ENCODE data around the gene COMTD1. TPM values are rescaled to one million over a fixed set of nuclear protein-coding genes. Genes with fewer than 3 reads are reported as not detected.
A peak's percentile ranks its signal among the peaks of the same experiment; 100 is the strongest.
"Not testable (repeated sequence)": the region's sequence is repeated elsewhere in the genome, so short reads cannot be mapped to it uniquely, and the experiment has no call there.

Gene COMTD1
- total RNA-seq, 4 donors from 2014 or later = 32.4 to 69.8 (median 46.7) TPM

DNA sequence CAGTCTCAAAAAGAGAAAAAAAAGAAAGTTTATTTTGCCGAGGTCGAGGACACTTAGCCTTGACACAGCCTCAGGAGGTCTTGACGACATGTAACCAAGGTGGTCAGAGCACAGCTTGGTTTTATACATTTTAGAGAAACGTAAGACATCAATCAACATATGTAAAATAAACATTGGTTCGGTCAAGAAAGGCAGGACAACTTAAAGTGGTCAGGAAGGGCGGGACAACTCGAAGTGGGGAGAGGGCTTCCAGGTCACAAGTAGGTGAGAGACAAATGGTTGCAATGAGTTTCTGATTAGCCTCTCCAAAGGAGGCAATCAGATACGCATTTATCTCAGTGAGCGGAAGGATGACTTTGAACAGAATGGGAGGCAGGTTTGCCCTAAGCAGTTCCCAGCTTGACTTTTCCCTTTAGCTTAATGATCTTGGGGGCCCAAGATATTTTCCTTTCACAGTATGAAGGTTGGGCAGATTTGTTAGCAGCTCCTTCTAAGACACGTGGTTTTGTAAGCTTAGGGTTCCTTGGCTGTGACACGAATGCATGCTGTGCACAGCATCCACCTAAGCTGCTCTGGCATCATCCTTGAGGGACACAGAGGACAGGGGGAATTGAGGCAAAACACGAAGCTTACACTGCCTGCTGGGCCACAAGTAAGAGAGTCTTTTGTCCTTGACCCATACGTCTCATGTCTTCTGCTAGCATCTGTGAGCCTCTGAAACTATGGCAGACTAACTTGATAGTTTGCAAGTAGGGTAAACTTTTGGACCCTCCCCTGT lies 28.5 kb downstream of the COMTD1 start:
- 70% methylated on average over 13 of the region's 13 CpGs for WGBS
- Histone ChIP-seq H3K36me3 (peaks cover 2% of the 10 kb centered on the region), H3K9me3 (no peaks in the 10 kb centered on the region), H3K4me3 (no peak overlapping the region), H3K27ac (peak overlapping the region; percentile 89), H3K27me3 (no peaks in the 10 kb centered on the region), H3K4me1 (peaks cover 81% of the 10 kb centered on the region)
- peak in 1 of 2 donors; percentile 18 for DNase-seq (ENCODE audit: low spot score in 2 of 2)
- TF ChIP-seq EP300 (IDR thresholded peaks at IDR 0.05) = no peak
- TF ChIP-seq, protein P1, sequence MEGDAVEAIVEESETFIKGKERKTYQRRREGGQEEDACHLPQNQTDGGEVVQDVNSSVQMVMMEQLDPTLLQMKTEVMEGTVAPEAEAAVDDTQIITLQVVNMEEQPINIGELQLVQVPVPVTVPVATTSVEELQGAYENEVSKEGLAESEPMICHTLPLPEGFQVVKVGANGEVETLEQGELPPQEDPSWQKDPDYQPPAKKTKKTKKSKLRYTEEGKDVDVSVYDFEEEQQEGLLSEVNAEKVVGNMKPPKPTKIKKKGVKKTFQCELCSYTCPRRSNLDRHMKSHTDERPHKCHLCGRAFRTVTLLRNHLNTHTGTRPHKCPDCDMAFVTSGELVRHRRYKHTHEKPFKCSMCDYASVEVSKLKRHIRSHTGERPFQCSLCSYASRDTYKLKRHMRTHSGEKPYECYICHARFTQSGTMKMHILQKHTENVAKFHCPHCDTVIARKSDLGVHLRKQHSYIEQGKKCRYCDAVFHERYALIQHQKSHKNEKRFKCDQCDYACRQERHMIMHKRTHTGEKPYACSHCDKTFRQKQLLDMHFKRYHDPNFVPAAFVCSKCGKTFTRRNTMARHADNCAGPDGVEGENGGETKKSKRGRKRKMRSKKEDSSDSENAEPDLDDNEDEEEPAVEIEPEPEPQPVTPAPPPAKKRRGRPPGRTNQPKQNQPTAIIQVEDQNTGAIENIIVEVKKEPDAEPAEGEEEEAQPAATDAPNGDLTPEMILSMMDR (IDR thresholded peaks at IDR 0.05) = no peak

DNA sequence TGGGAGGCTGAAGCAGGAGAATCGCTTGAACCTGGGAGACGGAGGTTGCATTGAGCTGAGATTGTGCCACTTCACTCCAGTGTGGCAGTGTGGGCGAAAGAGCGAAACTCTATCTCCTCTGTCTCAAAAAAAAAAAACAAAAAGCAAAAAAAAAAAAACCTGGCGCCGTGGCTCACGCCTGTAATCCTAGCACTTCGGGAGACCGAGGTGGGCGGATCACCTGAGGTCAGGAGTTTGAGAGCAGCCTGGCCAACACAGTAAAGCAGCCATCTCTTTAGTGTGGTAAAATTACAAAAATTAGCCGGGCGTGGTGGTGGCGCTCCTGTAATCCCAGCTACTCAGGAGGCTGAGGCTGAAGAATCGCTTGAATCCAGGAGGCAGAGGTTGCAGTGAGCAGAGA lies 29.1 kb downstream of the COMTD1 start:
- 81% methylated on average over 14 of the region's 14 CpGs for WGBS
- Histone ChIP-seq H3K4me1 (peaks cover 79% of the 10 kb centered on the region), H3K27ac (peak overlapping the region; percentile 89)
- H3K9me3 ChIP-seq, H3K27me3 ChIP-seq, H3K4me3 ChIP-seq, H3K36me3 ChIP-seq: not testable (repeated sequence)
- DNase-seq (ENCODE audit: low spot score in 2 of 2) = peak in 1 of 2 donors; percentile 18

DNA sequence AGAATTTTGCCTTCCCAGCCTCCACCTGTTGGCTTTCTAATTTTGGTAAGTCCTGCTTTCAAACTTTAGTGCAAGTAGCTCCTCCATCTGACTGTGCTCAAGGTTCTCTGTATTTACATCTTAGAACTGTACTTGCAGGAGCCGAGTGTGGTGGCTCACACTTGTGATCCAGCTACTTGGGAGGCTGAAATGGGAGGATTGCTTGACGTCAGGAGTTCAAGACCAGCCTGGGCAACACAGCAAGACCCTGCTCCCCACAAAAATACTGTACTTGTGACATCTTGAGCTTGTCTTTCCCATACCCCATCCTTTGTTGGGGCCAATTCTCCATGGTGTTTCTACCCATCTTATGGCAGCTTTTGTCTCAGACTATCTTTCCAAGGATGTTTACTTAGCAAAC lies 29.8 kb downstream of the COMTD1 start:
- Histone ChIP-seq H3K27ac (peak overlapping the region; percentile 89), H3K9me3 (no peaks in the 10 kb centered on the region), H3K36me3 (no peaks in the 10 kb centered on the region), H3K27me3 (no peaks in the 10 kb centered on the region), H3K4me3 (no peak overlapping the region), H3K4me1 (peaks cover 77% of the 10 kb centered on the region)
- DNase-seq (ENCODE audit: low spot score in 2 of 2) = peak in 1 of 2 donors; percentile 31
- TF ChIP-seq POLR2A (IDR thresholded peaks at IDR 0.05) = no peak
- TF ChIP-seq, protein P1 (IDR thresholded peaks at IDR 0.05) = no peak
- TF ChIP-seq EP300 (IDR thresholded peaks at IDR 0.05) = no peak
- TF ChIP-seq POLR2AphosphoS5 (IDR thresholded peaks at IDR 0.05) = no peak
- 85% methylated on average over 2 of the region's 2 CpGs for WGBS

DNA sequence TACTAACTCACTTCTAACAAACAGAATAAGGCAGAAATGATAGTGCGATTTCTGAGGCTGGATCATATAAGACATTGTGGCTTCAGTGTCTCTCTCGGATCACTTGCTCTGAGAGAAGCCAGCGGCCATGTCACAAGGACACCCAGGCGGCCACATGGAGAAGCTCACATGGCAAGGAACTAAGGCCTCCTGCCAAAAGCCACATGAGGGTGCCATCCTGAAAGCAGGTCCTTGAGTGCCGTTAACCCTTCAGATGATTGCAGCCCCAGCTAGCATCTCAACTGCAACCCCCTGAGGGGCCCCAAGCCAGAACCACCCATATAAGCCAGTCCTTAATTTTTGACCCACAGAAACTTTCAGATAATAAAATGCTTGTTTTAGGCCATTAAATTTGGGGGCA lies 32.0 kb downstream of the COMTD1 start:
- H3K27me3 ChIP-seq = no peaks in the 10 kb centered on the region
- no peak overlapping the region for H3K4me3 ChIP-seq
- H3K4me1 ChIP-seq = peaks cover 64% of the 10 kb centered on the region
- peak in 1 of 2 donors; percentile 46 for DNase-seq (ENCODE audit: low spot score in 2 of 2)
- H3K9me3 ChIP-seq = no peaks in the 10 kb centered on the region
- 86% methylated on average over 5 of the region's 5 CpGs for WGBS
- no peaks in the 10 kb centered on the region for H3K36me3 ChIP-seq
- peak overlapping the region; percentile 78 for H3K27ac ChIP-seq
- TF ChIP-seq EP300 (IDR thresholded peaks at IDR 0.05) (no peak), POLR2A (IDR thresholded peaks at IDR 0.05) (no peak), POLR2AphosphoS5 (IDR thresholded peaks at IDR 0.05) (no peak)
- TF ChIP-seq, protein P1 (IDR thresholded peaks at IDR 0.05) = no peak

DNA sequence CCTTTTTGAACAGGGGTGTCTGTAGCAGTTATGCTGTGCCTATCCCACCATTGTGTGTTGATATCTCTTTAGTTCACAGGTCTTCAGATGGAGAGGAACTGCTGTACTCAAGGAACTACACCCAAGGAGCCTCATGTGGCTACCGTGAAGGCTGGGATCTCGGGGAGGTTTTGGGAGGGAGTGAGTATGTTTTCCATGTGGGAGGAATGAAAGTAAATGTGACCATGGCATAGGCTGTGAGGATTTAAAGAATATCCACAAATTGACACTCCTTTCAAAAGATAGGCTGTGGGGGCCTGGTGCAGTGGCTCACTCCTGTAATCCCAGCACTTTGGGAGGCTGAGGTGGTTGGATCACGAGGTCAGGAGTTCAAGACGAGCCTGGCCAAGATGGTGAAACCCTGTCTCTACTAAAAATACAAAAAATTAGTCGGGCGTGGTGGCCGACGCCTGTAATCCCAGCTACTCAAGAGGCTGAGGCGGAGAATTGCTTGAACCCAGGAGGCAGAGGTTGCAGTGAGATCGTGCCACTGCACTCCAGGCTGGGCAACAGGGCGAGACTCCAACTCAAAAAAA lies 32.6 kb downstream of the COMTD1 start:
- H3K36me3 ChIP-seq, H3K9me3 ChIP-seq, H3K27me3 ChIP-seq, H3K4me3 ChIP-seq: not testable (repeated sequence)
- Histone ChIP-seq H3K27ac (peak overlapping the region; percentile 78), H3K4me1 (peaks cover 60% of the 10 kb centered on the region)
- 60% methylated on average over 11 of the region's 11 CpGs for WGBS
- peak in 1 of 2 donors; percentile 44 for DNase-seq (ENCODE audit: low spot score in 2 of 2)

DNA sequence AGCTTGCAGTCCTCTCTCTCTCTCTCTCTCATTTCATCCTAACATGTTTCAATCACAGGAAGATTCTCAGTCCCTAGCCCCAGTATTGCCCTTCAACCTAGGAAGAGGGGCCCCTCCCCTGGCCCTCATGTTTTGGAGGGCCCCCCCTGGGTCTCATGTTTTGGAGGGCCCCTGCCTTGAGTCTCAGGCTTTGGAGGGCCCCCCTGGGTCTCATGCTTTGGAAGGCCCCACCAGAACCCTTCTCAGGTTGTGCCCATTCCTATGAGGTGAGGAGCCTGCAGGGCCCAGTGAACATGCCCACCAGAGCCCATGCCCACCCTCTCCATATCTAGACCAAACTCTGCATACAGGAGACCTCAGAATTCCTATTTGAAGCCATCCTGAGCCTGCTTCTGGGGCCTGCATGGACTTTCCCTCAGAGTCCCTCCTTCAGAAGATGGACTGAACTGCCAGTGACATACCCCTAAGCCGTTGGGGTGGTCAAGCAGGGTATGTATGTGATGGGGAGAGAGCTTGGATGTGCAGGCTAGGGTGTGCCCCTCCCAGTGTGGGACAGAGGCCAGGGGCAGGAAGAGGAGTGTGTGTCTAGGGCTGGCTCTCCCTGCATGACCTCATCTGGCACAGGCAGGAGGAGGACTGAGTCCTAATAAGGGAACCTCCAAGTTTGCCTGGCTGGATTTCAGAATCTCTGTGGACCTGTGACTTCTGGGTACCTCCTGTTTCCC lies 33.3 kb downstream of the COMTD1 start:
- H3K4me1 ChIP-seq = peaks cover 55% of the 10 kb centered on the region
- H3K4me3 ChIP-seq = no peak overlapping the region
- no peaks in the 10 kb centered on the region for H3K9me3 ChIP-seq
- 40% methylated on average over 1 of the region's 1 CpG for WGBS
- peak overlapping the region; percentile 78 for H3K27ac ChIP-seq
- no peaks in the 10 kb centered on the region for H3K27me3 ChIP-seq
- DNase-seq (ENCODE audit: low spot score in 2 of 2) = peak in 1 of 2 donors; percentile 73
- TF ChIP-seq POLR2AphosphoS5 (IDR thresholded peaks at IDR 0.05) (no peak), EP300 (IDR thresholded peaks at IDR 0.05) (no peak), POLR2A (IDR thresholded peaks at IDR 0.05) (no peak)
- TF ChIP-seq, protein P1 (IDR thresholded peaks at IDR 0.05) = no peak
- H3K36me3 ChIP-seq = no peaks in the 10 kb centered on the region
